ENCODE results near the gene PPA2.

The PPA2 gene

GRCh38 chr4:105386012-105386411 is 87.8 kb downstream of the PPA2 start:
- no peak for DNase-seq

DNA sequence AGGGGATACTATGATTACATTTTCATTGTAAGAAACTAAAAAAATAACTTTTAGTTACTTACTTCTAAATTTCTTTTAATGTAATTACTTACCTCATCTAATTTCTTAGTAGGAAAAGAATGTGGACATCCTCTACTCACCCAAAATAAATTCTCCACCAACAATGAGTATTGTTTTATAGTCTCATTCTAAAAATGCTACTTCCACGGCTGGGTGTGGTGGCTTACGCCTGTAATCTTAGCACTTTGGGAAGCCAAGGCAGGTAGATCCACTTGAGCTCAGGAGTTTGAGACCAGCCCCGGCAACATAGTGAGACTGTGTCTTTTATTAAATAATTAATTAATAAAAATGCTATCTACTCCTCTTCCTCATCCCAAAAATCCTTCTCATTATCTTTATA is 99.8 kb downstream of the PPA2 start:
- no peak for DNase-seq

DNA sequence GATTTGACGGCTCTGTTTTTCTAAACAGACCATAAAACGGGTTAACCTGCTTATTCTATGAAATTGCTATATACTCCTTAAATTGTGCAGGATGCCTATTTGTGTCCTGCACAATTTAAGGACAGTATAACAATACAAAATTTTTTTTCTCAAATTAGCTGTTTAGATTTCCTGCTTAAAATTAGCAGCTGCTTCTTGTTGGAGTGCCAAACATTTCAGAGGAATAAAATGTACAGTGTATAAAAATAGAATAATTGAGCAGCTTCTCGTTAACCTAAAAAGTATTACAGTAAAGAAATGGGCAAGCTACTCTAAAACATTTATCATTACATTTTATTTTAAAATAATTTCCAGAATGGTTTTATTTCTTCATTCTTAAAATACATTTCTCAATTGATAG is 100.5 kb downstream of the PPA2 start:
- no peak for DNase-seq

DNA sequence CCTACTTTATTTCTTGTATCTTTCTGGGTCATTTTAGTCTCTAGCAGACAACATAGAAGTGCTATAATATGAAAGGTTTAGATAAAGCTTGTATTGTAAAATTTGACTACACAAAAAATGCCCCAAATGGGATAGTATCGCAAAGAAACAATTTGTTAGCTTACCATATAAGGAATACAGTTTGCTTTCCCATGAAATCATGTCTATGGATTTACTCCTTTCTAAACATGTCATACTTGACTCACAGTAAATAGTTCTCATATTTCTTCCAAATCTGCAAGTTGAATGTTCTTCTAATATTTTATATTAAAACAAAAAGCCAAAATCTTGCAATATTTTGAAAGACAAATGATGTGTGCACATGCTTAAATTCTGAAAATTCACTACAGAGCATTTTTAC is 103.9 kb downstream of the PPA2 start:
- no peak for DNase-seq

DNA sequence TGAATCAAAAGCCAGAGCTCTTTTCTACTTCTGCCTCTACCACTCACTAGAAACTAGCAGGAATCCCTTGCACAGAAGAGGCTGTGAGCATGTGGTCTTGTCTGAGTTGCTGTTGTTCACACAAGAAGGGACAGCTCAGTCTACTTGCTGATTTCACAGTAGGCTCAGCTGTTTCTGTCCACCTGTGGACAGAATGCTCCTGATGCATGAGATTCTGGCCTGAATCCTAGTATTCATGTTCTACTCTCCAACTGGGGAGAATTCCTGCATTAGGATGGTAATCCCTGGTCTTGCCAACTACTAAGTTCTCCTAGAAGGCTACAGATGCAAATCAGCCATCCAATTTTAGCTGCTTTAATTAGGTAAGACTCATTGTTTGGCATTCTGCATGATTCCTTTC is 112.8 kb downstream of the PPA2 start:
- no peak for DNase-seq

DNA sequence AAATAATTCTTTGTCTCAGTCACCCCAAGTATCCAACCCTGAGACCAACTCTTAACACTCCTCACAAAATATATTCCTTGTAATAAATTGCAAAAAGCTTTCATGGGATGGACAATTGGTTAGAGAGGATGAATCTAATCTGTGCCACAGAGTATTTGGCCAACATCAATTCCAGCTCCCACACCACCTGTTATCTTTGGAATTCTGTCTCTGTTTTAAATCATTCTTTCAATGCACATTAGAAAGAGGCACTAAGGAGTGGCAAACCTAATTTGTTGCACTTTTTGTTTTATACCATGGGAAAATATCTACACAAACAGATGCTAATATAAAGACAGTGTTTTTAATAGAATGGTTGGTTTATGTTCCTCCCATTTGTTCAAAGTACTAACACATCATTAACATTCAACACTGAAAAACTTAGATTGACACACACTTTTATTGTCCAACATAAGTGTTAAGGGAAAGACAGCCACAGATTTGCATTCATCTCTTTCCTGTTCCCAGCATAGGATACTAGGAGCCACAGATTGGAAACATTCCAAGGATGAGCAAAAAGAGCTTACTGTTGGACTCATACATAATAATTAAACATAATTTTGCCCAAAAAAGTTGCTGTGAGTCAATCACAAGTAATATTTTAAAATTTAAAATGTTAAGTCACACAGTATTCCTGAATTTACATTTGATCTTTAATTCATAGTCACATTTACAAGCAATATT is 116.4 kb downstream of the PPA2 start:
- DNase-seq, result no peak

GRCh38 chr4:105356194-105356593 is 117.7 kb downstream of the PPA2 start:
- DNase-seq, result no peak

DNA sequence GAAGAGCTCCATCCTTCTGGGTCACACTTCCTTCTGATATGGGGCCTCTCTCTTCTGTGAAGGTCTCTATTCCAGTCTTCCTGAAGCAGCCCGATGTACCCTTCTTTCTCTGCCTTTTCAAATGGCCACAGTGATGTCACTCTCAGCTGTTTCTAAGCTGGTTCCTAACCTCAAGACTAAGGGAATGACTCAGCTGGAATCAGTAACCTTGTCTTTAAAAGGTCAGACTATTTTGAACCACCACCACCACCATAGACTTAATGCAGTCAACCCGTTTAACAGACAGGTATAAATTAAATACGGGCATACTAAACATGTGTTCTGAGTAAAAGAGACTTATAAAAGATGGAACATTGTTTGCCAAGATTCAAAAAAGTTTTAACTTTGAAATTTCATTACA is 121.0 kb downstream of the PPA2 start:
- no peak for DNase-seq

- no peak for DNase-seq
Measured at GRCh38 chr4:105351861-105352260, 122.0 kb downstream of the PPA2 start.

GRCh38 chr4:105350859-105351490 is 122.9 kb downstream of the PPA2 start:
- no peak for DNase-seq

DNA sequence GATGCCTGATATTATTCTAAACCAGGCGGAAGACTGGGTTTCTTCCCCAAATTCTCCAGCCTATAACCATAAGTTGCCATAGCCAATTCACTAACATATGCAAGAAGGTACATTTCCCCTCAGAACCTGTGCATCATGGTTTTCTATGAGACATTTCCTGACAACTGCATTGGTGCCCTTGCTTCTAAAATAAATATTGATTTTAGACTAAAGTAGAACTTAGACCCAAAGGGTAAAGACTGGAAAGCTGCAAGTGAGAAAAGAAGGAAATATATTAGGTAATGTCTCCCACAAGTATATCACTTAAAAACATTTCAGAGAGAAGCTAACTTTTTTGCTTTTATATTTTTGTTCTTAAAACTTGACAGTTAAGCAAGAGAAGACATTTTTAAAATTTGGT is 125.1 kb downstream of the PPA2 start:
- no peak for DNase-seq

GRCh38 chr4:105346869-105347268 is 127.0 kb downstream of the PPA2 start:
- DNase-seq, result no peak

DNA sequence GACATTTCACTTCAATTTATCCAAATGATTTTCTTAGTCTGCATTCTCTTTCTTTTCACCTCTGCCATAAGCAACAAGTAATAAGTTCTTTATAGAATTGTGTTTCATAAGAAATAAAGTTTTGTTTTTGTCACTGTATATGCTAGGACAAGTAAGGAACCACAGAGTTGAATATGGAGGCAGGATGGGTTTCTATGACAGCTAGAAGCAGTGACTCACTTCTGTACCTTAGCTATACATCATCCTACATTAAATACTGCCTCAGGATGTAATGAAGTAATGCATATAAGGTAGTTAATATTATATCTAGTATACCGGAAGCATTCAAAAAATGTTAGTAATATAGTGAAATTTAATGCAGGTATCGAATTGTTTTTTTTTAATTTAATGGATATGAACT is 128.0 kb downstream of the PPA2 start:
- DNase-seq, result no peak

GRCh38 chr4:105345358-105345757 is 128.5 kb downstream of the PPA2 start:
- DNase-seq, result no peak

- DNase-seq, result no peak
Measured at GRCh38 chr4:105344141-105344540, 129.7 kb downstream of the PPA2 start.

- DNase-seq, result no peak
Measured at GRCh38 chr4:105343146-105343931, 130.5 kb downstream of the PPA2 start.

DNA sequence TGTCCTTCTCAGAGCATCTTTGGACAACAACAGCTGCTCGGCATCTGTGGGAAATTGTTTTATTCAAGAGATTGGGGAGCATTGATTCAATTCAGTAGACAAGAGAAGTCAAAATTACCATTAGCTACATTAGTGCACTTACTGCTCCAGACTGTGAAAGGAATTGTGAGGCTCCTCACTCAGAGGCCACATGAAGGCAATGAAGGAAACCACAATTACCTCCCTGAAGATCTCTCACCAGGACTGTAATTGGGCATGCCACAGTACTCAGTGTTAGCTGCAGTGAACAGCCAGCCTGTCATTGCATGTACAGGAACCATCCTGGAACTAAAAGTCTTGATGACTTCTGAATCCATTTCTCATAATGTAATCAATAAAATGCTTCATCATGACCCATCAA is 144.8 kb downstream of the PPA2 start:
- DNase-seq, result no peak

DNA sequence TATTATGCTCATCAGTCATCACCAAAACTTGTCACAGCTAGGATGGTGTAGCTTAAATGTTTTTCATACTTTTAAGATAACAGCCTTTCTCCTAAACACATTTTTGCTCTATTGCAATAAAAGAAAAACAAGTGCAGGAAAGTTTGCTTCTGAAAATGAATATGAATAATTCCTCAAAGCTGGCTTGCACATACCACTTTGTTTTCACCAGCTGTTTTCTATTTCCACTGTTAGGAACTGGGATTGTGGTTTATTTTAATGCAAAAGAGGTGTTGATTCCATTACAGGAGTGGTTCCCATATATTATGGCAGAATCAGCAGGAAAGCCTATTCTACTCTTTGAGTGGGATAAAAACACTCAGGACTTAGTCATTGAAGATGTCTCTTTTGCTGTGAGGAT is 145.9 kb downstream of the PPA2 start:
- no peak for DNase-seq

DNA sequence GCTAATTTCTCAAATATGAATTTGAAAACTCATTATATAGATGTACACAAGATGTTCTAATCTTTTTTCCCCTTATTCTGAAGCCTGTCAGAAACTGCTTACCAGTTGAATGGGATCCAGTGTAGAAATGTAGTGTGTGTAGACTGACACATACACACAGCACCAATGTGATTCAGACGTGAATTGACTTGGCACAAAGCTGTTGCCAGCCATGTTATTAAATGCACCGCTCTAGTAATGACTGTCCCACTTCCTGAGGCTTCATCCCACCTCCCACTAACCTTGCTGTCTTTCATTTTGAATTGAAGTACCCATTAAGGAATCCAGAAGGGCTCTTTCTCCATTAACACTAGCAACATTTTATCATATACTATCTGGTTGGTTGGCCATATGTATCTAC is 146.6 kb downstream of the PPA2 start:
- DNase-seq, result no peak
